ENCODE results near the gene CHST12.

- TF ChIP-seq, protein P1, sequence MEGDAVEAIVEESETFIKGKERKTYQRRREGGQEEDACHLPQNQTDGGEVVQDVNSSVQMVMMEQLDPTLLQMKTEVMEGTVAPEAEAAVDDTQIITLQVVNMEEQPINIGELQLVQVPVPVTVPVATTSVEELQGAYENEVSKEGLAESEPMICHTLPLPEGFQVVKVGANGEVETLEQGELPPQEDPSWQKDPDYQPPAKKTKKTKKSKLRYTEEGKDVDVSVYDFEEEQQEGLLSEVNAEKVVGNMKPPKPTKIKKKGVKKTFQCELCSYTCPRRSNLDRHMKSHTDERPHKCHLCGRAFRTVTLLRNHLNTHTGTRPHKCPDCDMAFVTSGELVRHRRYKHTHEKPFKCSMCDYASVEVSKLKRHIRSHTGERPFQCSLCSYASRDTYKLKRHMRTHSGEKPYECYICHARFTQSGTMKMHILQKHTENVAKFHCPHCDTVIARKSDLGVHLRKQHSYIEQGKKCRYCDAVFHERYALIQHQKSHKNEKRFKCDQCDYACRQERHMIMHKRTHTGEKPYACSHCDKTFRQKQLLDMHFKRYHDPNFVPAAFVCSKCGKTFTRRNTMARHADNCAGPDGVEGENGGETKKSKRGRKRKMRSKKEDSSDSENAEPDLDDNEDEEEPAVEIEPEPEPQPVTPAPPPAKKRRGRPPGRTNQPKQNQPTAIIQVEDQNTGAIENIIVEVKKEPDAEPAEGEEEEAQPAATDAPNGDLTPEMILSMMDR (IDR thresholded peaks at IDR 0.05), result no peak
- TF ChIP-seq EP300 (IDR thresholded peaks at IDR 0.05; ENCODE audit: low read depth) (no peak), POLR2A (IDR thresholded peaks at IDR 0.05) (no peak), POLR2AphosphoS5 (IDR thresholded peaks at IDR 0.05) (no peak)
Observed at GRCh38 chr7:2478800-2479199, 75.4 kb downstream of the CHST12 start.

All from transverse colon (tissue), 4 donors.